Thyroid gland (tissue), 4 donors: ENCODE data around the gene OR2AG2. TPM values are rescaled to one million over a fixed set of nuclear protein-coding genes. Genes with fewer than 3 reads are reported as not detected.

Experiments used
- DNase-seq, 2 donors: peaks; one replicate each; pipeline ENCODE4 v3.0.0-alpha.2; 2019
- H3K27ac ChIP-seq, 3 donors: fragments of 200-600 bp; sonication (generic); 1 replicate in 2 of 3; 2 replicates in 1 of 3; pipeline ENCODE4 v1.5.1; 2016 to 2019; ENCODE audit warnings: mild to moderate bottlenecking in 1 of 3, moderate library complexity in 1 of 3
- H3K27me3 ChIP-seq: fragments of 200-600 bp; sonication (generic); one replicate; pipeline ENCODE4 v1.5.1; 2019
- H3K36me3 ChIP-seq, 2 donors: fragments of 200-600 bp; sonication (generic); one replicate each; pipeline ENCODE4 v1.5.1; 2016 to 2019
- H3K4me1 ChIP-seq, 2 donors: fragments of 200-600 bp; sonication (generic); one replicate each; pipeline ENCODE4 v1.5.1; 2017 to 2019
- H3K4me3 ChIP-seq, 3 donors: fragments of 200-600 bp; sonication (generic); replicated peaks in 1 of 3; 1 replicate in 2 of 3; 2 replicates in 1 of 3; pipeline ENCODE4 v1.5.1; 2016; ENCODE audit warnings: mild to moderate bottlenecking in 1 of 3
- H3K9me3 ChIP-seq: fragments of 200-600 bp; sonication (generic); one replicate; pipeline ENCODE4 v1.5.1; 2017
- POLR2A ChIP-seq, 2 donors: fragments of 450-650 bp; IDR thresholded peaks; one replicate each; pipeline ENCODE4 v1.6.1; 2017; ENCODE audit warnings: antibody characterized with exemption in 2 of 2, mild to moderate bottlenecking in 2 of 2, moderate library complexity in 1 of 2
- WGBS, 2 donors: methylation state at CpG; one replicate each; pipeline ENCODE4 v1.1.5; 2017; 5-methylcytosine and 5-hydroxymethylcytosine counted together
- intact Hi-C: fragments of 100-400 bp; cut with DNase I; formaldehyde crosslinking; loops from one replicate; pipeline ENCODE4 v1.15.1; 2023
- total RNA-seq, 4 donors: library from RNA; depleted of rRNA; stranded (reverse); fragments of >200 nt; gene quantifications; one replicate each; pipeline ENCODE4 v1.2.3, GENCODE V29; 2016
- TF ChIP-seq, protein P1 (sequence below), 6 experiments: fragments of 200-600 bp in 3 of 6; fragments of 450-650 bp in 3 of 6; sonication (generic) in 3 of 6; IDR thresholded peaks; one replicate each; pipeline ENCODE4 v1.5.1; 2016 to 2019; ENCODE audit warnings: antibody characterized with exemption in 6 of 6, mild to moderate bottlenecking in 2 of 6, inconsistent platforms in 1 of 6, moderate library complexity in 1 of 6

OR2AG2 gene
- total RNA-seq, 4 donors from 2014 or later, result 0.11 to 0.92 (median 0.34) TPM

DNA sequence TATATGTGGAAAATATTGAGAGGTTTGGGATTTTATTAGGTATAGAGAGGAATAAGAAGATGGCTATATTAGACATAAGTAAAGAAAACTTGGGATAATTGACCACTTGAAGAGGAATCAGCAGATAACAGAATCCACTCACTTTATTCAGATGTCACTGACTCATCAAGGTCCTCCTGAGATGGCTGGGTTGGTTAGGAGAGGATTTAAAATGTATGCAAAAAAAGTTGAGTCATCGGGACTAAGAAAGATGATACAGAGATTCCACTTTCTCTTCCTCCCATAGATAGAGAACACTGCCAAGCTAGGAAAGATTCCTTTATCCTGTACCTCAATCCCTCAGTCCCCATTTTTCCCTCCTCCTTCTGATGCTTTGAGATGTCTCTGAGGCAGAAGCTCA lies 27.6 kb upstream of the OR2AG2 start, which contains the start of gene OR6A2:
Gene OR6A2, minus strand, starts transcription at position 288 of the 400 bp plus-strand sequence. CDS start 3,981 bp downstream, outside the sequence.
- no peak within 1 kb of the TSS for H3K27ac ChIP-seq
- H3K4me1 ChIP-seq, result no peaks in the 10 kb centered on the region
- H3K27me3 ChIP-seq, result no peaks in the 10 kb centered on the region
- H3K9me3 ChIP-seq, result no peaks in the 10 kb centered on the region
- intact Hi-C loops, result no loop called here
- no peak for DNase-seq
- TF ChIP-seq, protein P1, sequence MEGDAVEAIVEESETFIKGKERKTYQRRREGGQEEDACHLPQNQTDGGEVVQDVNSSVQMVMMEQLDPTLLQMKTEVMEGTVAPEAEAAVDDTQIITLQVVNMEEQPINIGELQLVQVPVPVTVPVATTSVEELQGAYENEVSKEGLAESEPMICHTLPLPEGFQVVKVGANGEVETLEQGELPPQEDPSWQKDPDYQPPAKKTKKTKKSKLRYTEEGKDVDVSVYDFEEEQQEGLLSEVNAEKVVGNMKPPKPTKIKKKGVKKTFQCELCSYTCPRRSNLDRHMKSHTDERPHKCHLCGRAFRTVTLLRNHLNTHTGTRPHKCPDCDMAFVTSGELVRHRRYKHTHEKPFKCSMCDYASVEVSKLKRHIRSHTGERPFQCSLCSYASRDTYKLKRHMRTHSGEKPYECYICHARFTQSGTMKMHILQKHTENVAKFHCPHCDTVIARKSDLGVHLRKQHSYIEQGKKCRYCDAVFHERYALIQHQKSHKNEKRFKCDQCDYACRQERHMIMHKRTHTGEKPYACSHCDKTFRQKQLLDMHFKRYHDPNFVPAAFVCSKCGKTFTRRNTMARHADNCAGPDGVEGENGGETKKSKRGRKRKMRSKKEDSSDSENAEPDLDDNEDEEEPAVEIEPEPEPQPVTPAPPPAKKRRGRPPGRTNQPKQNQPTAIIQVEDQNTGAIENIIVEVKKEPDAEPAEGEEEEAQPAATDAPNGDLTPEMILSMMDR (IDR thresholded peaks at IDR 0.05), result no peak
- no peak for TF ChIP-seq POLR2A (IDR thresholded peaks at IDR 0.05)
- H3K36me3 ChIP-seq, result no peaks in the 10 kb centered on the region
- H3K4me3 ChIP-seq, result no peak within 1 kb of the TSS
- WGBS, 2 donors, result 86 to 88% methylated on average over 1 of the region's 1 CpG

DNA sequence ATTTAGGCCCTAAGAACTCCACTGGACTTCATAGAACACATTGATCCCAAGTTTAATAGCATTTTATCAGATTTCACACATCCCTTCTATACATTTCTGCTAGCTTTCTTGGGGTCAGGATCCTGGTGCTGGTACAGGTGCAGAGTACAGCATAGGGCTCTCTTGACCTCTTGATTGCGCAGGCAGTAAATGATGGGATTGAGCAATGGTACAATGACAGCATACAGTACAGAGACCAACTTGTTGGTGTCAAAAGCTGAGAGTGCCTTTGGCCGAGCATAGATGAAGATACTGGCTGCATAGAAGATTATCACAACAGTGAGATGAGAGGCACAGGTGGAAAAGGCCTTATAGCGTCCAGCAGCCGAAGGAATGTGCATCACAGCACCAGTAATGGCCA lies 22.9 kb upstream of the OR2AG2 start:
- TF ChIP-seq POLR2A (IDR thresholded peaks at IDR 0.05), result no peak
- TF ChIP-seq, protein P1 (IDR thresholded peaks at IDR 0.05), result no peak
- no peak overlapping the region for H3K4me3 ChIP-seq
- H3K27ac ChIP-seq, result no peak overlapping the region
- 89 to 91% methylated on average over 4 of the region's 4 CpGs for WGBS, 2 donors
- no peak for DNase-seq
- no peaks in the 10 kb centered on the region for H3K27me3 ChIP-seq
- intact Hi-C loops, result no loop called here
- no peaks in the 10 kb centered on the region for H3K4me1 ChIP-seq
- H3K36me3 ChIP-seq, result no peaks in the 10 kb centered on the region
- H3K9me3 ChIP-seq, result no peaks in the 10 kb centered on the region

DNA sequence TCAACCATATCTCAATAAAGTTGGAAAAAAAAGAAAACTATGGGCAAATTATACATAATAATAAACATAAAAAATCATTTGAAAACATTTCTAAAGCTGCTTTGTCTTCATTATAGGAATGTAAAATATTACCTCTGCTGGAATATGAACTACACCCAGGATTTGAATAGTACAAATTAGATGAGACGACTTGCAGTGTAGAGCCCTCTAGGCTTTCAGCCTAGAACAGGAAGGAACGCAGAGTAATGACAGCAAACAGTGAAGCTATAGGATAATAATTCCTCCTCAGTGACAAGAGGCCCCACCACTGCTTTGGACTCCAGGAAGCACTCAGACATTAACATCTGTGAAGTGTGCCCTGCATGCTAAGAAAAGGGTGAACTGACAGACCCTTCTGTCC lies 18.8 kb upstream of the OR2AG2 start:
- no peak for TF ChIP-seq POLR2A (IDR thresholded peaks at IDR 0.05)
- TF ChIP-seq, protein P1 (IDR thresholded peaks at IDR 0.05), result no peak
- no peak for DNase-seq
- intact Hi-C loops, result no loop called here
- Histone ChIP-seq H3K4me1 (no peaks in the 10 kb centered on the region), H3K36me3 (no peaks in the 10 kb centered on the region), H3K9me3 (no peaks in the 10 kb centered on the region), H3K27me3 (no peaks in the 10 kb centered on the region), H3K4me3 (no peak overlapping the region), H3K27ac (no peak overlapping the region)
- 63 to 65% methylated on average over 2 of the region's 2 CpGs for WGBS, 2 donors

DNA sequence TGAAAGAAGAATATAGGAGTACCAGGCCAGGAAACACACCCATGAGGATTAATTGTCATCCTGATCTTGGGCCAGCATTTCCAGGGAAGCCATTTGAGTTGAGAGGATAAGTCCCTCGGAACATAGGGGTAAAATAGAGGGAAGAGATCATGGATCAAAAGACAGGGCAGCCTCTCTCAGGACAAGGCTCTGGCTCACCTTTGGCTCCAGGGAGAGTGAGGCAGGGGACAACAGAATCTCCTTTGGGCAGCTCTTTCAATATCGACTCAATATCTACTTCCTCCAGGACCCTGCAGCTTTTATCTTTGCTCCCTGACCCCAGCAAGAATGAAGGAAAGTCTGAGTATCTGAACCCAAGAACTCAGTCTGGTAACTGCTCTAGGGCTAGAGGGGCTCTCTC lies 10.9 kb upstream of the OR2AG2 start, which contains the start of gene OR2AG1:
Gene OR2AG1, plus strand, starts transcription at position 301 of the 400 bp plus-strand sequence. CDS start 2,018 bp downstream, outside the sequence.
- Histone ChIP-seq H3K4me3 (no peak within 1 kb of the TSS), H3K27me3 (no peaks in the 10 kb centered on the region), H3K9me3 (no peaks in the 10 kb centered on the region), H3K36me3 (no peaks in the 10 kb centered on the region), H3K27ac (no peak within 1 kb of the TSS), H3K4me1 (no peaks in the 10 kb centered on the region)
- DNase-seq, result no peak
- 91 to 92% methylated on average over 2 of the region's 2 CpGs for WGBS, 2 donors
- intact Hi-C loops, result no loop called here
- TF ChIP-seq POLR2A (IDR thresholded peaks at IDR 0.05), result no peak
- TF ChIP-seq, protein P1 (IDR thresholded peaks at IDR 0.05), result no peak

DNA sequence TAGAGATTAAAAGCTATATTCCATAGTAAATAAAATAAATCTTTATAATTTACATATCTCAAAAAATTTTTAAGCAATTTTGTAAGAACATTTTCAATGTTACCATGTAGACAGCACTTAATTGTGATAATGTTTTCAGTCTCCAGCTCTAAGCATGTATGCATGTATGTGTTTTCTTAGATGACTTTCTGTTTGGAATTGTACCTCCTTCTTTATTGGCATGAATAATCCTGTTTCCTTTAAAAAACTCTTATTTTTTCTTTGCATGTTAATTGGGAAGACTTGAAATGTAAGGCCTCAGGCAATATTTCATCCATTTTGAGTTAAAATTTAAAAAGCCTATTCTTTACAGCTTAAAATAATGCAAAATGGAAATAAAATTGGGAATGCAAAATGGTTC lies 9.1 kb upstream of the OR2AG2 start:
- H3K9me3 ChIP-seq, result no peaks in the 10 kb centered on the region
- no peak for TF ChIP-seq POLR2A (IDR thresholded peaks at IDR 0.05)
- TF ChIP-seq, protein P1 (IDR thresholded peaks at IDR 0.05), result no peak
- H3K36me3 ChIP-seq, result no peaks in the 10 kb centered on the region
- H3K27me3 ChIP-seq, result no peaks in the 10 kb centered on the region
- intact Hi-C loops, result no loop called here
- no peaks in the 10 kb centered on the region for H3K4me1 ChIP-seq
- H3K4me3 ChIP-seq, result no peak overlapping the region
- no peak for DNase-seq
- no peak overlapping the region for H3K27ac ChIP-seq
